Measurements from ENCODE around the gene ATG14.
"Not testable (repeated sequence)": the region's sequence is repeated elsewhere in the genome, so short reads cannot be mapped to it uniquely, and the experiment has no call there.

ATG14 gene

DNA sequence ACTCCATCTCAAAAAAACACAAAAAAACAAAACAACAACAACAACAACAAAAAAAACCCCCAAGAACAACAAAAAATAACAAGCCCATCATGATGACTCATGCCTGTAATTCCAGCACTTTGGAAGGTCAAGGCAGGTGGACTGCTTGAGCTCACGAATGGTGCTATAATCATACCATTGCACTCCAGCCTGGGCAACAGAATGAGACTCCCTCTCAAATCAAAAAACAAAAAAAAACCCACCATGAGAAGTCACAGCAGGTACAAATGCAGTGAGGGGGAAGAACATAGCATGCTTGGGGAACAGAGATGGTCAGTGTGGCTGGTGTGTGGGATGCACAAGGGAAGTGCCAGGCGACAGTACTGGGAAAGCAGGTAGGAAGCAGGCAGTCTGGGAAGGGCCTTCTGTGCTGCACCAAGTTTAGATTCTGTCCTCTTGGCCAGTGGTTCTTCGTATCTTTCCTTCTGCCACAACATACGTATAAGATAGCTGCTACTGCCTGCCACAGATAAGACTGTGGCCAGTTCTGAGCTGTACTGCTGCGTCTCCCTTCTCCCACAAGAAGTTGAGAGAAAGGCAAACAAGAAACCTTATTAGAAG lies 28.0 kb downstream of the ATG14 start:
- Mint-ChIP-seq H3K4me3 (no peak overlapping the region), H3K27me3 (no peaks in the 10 kb centered on the region), H3K27ac (no peak overlapping the region), H3K36me3 (peaks cover 72% of the 10 kb centered on the region), H3K4me1 (no peaks in the 10 kb centered on the region), H3K9me3 (no peaks in the 10 kb centered on the region)
- no peak for ATAC-seq

DNA sequence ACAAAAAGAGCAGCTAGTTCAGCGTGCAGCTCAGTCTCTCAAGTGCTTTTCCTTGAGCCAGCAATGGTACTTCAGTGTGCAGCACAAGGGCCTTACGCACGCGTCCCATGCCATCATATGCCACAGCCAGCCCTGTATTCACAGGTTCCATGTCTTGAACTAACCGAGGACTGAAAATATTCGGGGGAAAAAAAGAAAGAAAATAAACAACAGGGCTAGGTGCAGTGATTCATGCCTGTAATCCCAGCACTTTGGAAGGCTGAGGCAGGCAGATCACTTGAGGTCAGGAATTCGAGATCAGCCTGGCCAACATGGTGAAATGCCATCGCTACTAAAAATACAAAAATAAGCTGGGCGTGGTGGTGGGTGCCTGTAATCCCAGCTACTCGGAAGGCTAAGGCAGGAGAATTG lies 28.6 kb downstream of the ATG14 start:
- not testable (repeated sequence) for H3K27me3 Mint-ChIP-seq, H3K9me3 Mint-ChIP-seq, H3K4me3 Mint-ChIP-seq, ATAC-seq, H3K4me1 Mint-ChIP-seq, H3K27ac Mint-ChIP-seq
- peaks cover 73% of the 10 kb centered on the region for H3K36me3 Mint-ChIP-seq

DNA sequence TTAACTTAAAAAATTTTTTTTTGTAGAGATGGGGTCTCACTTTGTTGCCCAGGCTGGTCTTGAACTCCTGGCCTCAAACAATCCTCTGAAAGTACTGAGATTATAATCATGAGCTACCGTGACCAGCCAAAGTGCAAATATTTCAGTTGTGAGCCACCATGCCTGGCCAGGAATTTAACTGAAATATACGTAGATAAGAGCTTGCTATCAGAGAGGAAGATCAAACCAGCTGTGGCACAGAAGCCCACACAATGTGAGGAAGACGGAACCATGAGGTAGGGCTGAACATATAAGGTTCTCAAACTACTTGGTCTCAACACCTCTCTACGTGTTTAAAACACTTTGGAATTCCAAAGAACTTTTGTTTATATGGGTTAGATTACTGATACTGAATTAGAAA lies 29.1 kb downstream of the ATG14 start:
- Mint-ChIP-seq H3K4me3 (no peak overlapping the region), H3K27me3 (no peaks in the 10 kb centered on the region), H3K4me1 (no peaks in the 10 kb centered on the region), H3K36me3 (peaks cover 73% of the 10 kb centered on the region), H3K27ac (no peak overlapping the region), H3K9me3 (no peaks in the 10 kb centered on the region)
- ATAC-seq: no peak

DNA sequence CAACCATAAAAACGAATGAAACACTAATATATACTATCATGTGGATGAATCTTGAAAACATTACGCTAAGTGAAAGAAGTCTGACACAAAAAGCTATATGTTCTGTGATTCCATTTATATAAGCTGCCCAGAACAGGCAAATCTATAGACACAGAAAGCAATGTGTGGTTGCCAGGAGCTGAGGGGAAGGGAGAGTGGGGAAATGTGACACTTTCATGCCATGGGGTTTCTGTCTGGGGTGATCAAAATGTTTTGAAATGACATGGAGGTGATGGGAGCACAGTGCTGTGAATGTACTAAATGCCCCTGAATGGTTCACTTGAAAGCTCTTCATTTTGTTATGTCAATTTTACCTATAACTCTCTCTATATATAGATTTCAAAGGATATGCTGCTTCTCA lies 30.1 kb downstream of the ATG14 start:
- H3K27me3 Mint-ChIP-seq: no peaks in the 10 kb centered on the region
- peaks cover 73% of the 10 kb centered on the region for H3K36me3 Mint-ChIP-seq
- no peak overlapping the region for H3K27ac Mint-ChIP-seq
- no peaks in the 10 kb centered on the region for H3K9me3 Mint-ChIP-seq
- ATAC-seq: no peak
- H3K4me1 Mint-ChIP-seq: no peaks in the 10 kb centered on the region
- H3K4me3 Mint-ChIP-seq: no peak overlapping the region

DNA sequence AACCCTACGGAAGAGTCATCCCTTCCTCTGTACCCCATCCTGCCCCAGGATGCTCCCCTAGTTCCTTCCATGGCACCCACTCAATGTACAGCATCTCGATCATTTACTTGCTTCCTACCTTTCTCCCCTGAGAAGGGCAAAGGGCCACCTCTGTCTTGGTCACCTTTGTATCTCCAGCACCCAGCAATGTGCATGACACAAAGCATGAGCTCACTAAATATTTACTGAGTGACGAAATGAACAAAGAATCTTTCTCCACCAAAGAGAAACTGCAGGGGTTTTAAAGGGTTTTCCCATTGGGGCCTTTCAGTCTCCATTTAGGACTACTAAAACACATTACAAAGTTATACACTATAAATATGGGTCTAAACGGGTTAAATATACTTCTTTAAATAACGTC lies 30.6 kb downstream of the ATG14 start:
- no peak for ATAC-seq
- no peaks in the 10 kb centered on the region for H3K9me3 Mint-ChIP-seq
- peaks cover 77% of the 10 kb centered on the region for H3K36me3 Mint-ChIP-seq
- H3K27me3 Mint-ChIP-seq: no peaks in the 10 kb centered on the region
- H3K27ac Mint-ChIP-seq: no peak overlapping the region
- no peaks in the 10 kb centered on the region for H3K4me1 Mint-ChIP-seq
- H3K4me3 Mint-ChIP-seq: no peak overlapping the region

DNA sequence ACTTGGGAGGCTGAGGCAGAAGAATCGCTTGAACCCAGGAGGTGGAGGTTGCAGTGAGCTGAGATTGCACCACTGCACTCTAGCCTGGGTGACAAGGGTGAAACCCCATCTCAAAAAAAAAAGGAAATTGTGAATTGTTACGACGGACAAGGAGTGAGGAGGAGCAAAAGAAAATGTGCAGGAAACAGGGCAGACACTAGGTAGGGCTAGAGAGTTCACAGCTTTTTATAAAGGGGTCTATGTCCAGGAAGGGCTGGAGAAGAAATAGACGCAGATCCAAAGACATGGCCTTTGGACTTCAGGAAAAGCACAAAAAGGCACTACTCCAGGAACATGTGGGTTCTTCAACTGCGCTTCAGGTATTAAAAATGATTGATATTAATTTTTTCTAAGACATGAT lies 34.4 kb downstream of the ATG14 start:
- H3K4me3 Mint-ChIP-seq: no peak overlapping the region
- no peaks in the 10 kb centered on the region for H3K9me3 Mint-ChIP-seq
- no peaks in the 10 kb centered on the region for H3K27me3 Mint-ChIP-seq
- peaks cover 8% of the 10 kb centered on the region for H3K4me1 Mint-ChIP-seq
- H3K27ac Mint-ChIP-seq: no peak overlapping the region
- H3K36me3 Mint-ChIP-seq: peaks cover 78% of the 10 kb centered on the region
- no peak for ATAC-seq

DNA sequence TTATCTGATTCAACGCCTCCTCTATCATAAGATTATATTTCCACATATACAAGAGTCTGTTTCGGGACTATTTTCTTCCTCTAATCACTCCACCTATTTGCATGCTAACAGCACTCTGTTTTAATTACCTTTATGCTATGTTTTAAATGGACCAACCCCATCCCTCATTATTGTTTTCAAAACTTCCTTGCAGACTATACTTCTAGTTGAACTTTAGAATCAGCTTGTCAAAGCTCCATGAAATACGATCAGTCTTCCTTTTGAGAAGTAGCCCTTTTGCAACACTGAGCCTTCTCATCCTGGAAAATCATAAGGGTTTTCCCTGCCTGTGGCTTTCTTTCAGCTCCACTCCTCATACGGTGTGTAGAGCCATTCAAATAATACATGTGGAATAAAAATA lies 36.9 kb downstream of the ATG14 start:
- H3K4me1 Mint-ChIP-seq: peaks cover 8% of the 10 kb centered on the region
- no peak overlapping the region for H3K4me3 Mint-ChIP-seq
- peaks cover 75% of the 10 kb centered on the region for H3K36me3 Mint-ChIP-seq
- no peaks in the 10 kb centered on the region for H3K27me3 Mint-ChIP-seq
- ATAC-seq: no peak
- peak overlapping the region; percentile 69 for H3K27ac Mint-ChIP-seq
- H3K9me3 Mint-ChIP-seq: no peaks in the 10 kb centered on the region

DNA sequence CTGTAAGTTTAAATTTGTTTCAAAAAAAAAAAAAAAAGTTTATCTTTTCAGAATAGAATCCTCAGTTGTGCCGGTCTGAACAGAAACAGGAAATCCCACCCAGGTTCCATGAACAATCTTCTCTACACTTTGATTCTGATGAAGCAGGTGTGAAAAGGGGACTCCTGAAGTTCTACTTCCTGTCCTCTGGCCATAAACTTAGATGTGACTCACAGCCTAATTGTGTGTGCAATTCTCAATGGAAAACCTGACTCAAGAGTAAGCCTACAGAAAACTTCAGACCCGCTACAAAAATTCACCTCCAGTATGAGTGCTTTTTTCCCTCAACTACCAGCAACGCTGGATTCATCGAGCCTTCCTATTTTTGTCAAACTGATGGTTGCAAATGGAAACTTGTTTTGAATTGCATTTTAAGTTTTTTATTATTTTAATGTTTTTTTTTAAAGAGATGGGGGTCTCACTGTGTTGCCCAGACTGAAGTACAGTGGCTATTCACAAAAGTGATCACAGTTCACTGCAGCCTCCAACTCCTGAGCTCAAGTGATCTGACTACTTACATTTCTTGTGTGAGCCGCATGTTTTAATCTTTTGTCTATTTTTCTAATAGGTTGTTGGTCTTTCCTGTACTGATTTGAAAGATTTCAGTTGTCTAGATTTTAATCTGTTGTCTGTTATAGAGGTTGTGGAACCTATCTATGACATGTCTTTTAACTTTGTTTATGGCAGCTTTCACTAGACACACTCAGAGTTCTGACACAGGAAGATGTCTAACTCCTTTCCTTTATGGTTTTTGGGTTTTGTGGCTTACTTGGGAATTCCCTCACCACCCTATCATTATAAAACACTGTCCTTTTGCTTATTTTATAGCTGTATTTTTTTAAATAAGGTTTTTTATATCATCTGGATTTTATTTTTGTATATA lies 37.6 kb downstream of the ATG14 start:
- ATAC-seq: peak; percentile 86
- Mint-ChIP-seq H3K9me3 (no peaks in the 10 kb centered on the region), H3K27ac (peak overlapping the region; percentile 69), H3K4me1 (peaks cover 8% of the 10 kb centered on the region), H3K36me3 (peaks cover 82% of the 10 kb centered on the region), H3K4me3 (no peak overlapping the region), H3K27me3 (no peaks in the 10 kb centered on the region)

DNA sequence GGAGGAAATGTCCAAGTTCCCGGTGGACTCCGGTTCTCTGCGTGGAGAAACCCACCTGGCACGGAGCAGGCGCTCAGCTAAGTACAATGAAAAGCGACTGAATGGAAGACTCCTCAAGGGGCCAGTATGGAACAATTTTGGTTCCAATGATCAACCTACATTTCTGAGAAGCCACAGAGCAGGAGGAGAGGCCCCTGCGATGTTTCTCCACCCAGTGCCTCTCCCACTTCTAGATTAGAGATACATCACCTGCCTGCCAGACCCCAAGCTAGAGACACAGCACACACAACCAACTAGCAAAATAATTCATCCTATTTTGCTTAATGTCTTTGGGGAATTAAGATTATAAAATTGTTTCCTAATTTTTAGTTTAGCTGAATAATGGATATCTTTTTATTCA lies 38.8 kb downstream of the ATG14 start:
- no peak overlapping the region for H3K4me3 Mint-ChIP-seq
- no peak overlapping the region for H3K27ac Mint-ChIP-seq
- peaks cover 8% of the 10 kb centered on the region for H3K4me1 Mint-ChIP-seq
- H3K36me3 Mint-ChIP-seq: peaks cover 81% of the 10 kb centered on the region
- no peaks in the 10 kb centered on the region for H3K9me3 Mint-ChIP-seq
- no peaks in the 10 kb centered on the region for H3K27me3 Mint-ChIP-seq
- no peak for ATAC-seq

DNA sequence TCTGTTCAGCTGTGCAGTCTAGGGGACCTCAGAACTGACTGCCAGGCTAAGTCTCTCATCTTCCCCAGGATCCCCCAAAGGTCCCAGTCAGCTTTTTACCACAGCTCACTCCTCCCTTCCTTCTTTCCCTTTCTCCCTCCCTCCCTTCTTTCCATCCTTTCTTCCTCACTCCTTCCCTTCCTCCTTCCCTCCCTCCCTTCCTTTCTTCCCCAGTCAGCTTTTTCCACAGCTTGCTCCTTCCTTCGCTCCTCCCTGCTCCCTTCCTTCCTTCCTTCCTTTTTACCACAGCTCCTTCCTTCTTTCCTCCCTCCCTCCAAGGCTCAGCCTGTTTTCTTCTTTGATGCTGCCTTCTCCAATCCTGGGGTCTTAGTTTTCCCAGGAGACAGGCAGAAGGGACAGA lies 39.2 kb downstream of the ATG14 start:
- Mint-ChIP-seq H3K9me3 (no peaks in the 10 kb centered on the region), H3K36me3 (peaks cover 81% of the 10 kb centered on the region), H3K4me3 (no peak overlapping the region), H3K4me1 (peaks cover 8% of the 10 kb centered on the region), H3K27ac (no peak overlapping the region), H3K27me3 (no peaks in the 10 kb centered on the region)
- no peak for ATAC-seq

DNA sequence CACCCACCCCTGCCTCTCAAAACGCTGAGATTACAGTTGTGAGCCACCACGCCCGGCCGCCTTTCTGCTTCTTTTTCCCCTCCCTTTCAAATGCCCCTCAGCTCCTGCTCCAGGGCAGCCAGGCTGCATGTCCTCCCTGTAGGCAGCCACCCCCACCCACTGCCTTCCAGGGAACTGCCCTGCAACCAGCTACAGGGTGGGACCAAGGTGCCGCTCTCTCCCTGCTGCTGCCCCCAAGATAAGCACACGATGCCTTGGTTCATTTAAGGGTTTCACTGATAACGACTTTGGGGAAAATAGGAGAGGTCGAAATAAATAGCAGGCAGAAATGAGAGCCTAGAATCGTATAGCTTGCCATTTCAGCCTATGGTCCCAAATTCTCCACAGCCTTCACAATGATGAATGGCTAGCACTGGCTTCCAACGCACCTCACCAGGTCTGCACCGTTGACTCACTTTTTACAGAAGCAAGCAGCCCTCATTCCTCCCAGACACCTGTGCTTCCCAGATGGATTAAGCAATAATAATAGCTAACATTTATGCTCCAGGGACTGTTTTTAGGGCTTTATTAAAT lies 40.7 kb downstream of the ATG14 start:
- no peaks in the 10 kb centered on the region for H3K9me3 Mint-ChIP-seq
- H3K4me3 Mint-ChIP-seq: no peak overlapping the region
- H3K27me3 Mint-ChIP-seq: no peaks in the 10 kb centered on the region
- H3K36me3 Mint-ChIP-seq: peaks cover 72% of the 10 kb centered on the region
- H3K27ac Mint-ChIP-seq: no peak overlapping the region
- peaks cover 8% of the 10 kb centered on the region for H3K4me1 Mint-ChIP-seq
- ATAC-seq: no peak

DNA sequence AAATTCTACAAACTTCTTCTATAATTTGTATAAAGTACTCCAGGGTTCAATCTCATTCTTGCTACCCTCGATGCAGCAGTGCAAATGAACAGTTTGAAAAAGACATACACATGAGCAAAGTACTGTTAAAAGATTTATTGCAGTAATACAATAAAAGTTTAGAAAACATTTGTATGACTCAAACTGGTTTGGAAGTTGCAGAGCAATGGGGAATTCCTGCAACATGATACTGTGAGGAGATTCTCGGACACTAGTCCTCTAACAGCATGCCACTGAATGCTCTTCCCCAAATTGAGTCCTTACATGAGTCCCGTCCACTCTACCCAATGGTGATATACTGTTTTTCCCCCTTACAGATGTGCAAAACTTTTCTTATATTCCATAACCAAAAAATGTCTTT lies 45.4 kb downstream of the ATG14 start:
- Mint-ChIP-seq H3K27ac (no peak overlapping the region), H3K4me3 (no peak overlapping the region), H3K4me1 (no peaks in the 10 kb centered on the region), H3K27me3 (no peaks in the 10 kb centered on the region), H3K36me3 (peaks cover 61% of the 10 kb centered on the region), H3K9me3 (no peaks in the 10 kb centered on the region)
- ATAC-seq: no peak

DNA sequence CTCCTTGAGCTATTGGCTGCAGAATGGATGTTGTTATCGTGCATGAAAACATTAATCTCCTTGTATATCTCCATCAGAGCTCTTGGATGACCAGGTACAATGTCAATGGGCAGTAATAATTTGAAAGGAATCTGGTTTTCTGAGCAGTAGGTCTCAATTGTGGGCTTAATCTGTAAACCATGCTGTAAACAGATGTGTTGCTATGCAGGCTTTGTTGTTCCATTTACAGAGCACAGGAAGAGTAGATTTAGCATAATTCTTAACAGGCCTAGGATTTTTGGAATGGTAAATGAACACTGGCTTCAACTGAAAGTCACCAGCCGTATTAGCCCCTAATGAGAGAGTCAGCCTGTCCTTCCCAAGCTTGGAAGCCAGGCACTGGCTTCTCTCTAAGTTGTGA lies 50.4 kb downstream of the ATG14 start:
- Mint-ChIP-seq H3K36me3 (peaks cover 18% of the 10 kb centered on the region), H3K9me3 (no peaks in the 10 kb centered on the region), H3K4me3 (no peak overlapping the region), H3K27ac (no peak overlapping the region), H3K27me3 (no peaks in the 10 kb centered on the region), H3K4me1 (no peaks in the 10 kb centered on the region)
- no peak for ATAC-seq

DNA sequence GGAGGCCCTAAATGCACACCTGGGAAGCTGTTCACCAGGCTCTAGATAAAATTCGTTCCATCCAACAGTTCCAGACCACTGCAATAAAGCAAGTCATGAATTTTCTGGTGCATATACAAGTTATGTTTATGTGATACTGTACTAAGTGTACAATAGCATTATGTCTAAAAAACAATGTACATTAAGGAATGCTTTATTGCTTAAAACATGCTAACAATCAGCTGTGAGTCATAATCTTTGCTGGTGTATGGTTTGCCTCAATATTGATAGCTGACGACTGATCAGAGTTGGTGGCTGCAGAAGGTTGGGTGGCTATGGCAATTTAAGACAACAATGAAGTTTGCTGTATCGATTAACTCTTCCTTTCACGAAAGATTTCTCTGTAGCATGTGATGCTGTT lies 52.3 kb downstream of the ATG14 start:
- Mint-ChIP-seq H3K36me3 (peaks cover 12% of the 10 kb centered on the region), H3K4me3 (no peak overlapping the region), H3K27me3 (no peaks in the 10 kb centered on the region), H3K27ac (no peak overlapping the region), H3K4me1 (peaks cover 5% of the 10 kb centered on the region), H3K9me3 (no peaks in the 10 kb centered on the region)
- no peak for ATAC-seq

DNA sequence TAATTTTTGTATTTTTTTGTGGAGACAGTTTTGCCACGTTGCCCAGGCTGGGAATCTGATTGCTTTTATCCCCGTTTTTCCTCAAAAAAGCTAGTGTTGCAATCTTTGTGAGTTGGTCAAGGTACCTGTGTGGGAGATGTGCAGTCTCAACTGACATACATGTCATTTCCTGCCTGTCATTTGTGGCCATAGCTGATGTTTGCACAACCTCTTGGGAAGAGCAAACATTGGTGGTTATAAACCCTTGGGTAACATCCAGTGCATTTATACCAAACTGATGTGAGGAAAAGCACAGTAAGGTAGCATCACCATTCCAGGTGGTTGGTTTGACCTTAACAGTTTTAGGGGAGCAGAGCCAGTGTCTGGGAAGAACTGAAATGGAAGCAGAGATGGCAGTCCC lies 54.7 kb downstream of the ATG14 start:
- H3K4me1 Mint-ChIP-seq: peaks cover 6% of the 10 kb centered on the region
- H3K36me3 Mint-ChIP-seq: peaks cover 5% of the 10 kb centered on the region
- H3K27me3 Mint-ChIP-seq: no peaks in the 10 kb centered on the region
- no peak for ATAC-seq
- H3K9me3 Mint-ChIP-seq: no peaks in the 10 kb centered on the region
- no peak overlapping the region for H3K27ac Mint-ChIP-seq
- no peak overlapping the region for H3K4me3 Mint-ChIP-seq

DNA sequence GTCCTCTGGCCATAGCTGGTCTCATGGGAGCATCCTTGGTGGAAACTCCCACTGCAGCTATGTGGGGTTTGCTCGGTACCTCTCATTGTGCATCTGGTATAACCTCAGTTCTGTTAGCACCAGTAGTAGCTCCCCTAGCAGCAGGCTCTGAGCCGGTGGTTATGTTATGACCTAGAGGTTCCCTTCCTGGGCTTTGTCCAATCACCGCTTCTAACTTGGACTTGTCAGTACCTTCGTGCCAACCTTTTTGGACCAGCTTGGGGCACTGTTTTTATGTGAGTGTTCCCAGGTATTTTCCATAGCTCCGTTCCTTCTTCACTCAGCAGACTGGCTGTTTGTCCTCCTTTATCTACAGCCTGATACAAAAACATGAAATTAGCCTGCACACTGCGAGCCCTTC lies 55.7 kb downstream of the ATG14 start:
- H3K9me3 Mint-ChIP-seq: no peaks in the 10 kb centered on the region
- H3K4me1 Mint-ChIP-seq: peaks cover 6% of the 10 kb centered on the region
- H3K27ac Mint-ChIP-seq: no peak overlapping the region
- H3K4me3 Mint-ChIP-seq: no peak overlapping the region
- ATAC-seq: no peak
- H3K36me3 Mint-ChIP-seq: peaks cover 10% of the 10 kb centered on the region
- H3K27me3 Mint-ChIP-seq: no peaks in the 10 kb centered on the region

Data from stimulated activated memory B cell treated with anti-CD40 and anti-IgM and Interleukin-4, amounts not matched to agents 10 μg/mL and 1 μg/mL and 100 μg/mL, for 72 hours (primary cell).